Fibroblast of pulmonary artery (primary cell): Measurements from ENCODE around the gene COMMD9.
A peak's percentile ranks its signal among the peaks of the same experiment; 100 is the strongest.

Source experiments
- DNase-seq: peaks from one replicate; pipeline ENCODE4 v3.0.0-alpha.2; 2010; ENCODE audit warnings: low read depth
- H3K4me3 ChIP-seq: replicated peaks from 2 replicates; pipeline ENCODE4 v1.5.1; 2011; ENCODE audit warnings: low read depth, mild to moderate bottlenecking, control low read depth, low read length, moderate library complexity
- CTCF ChIP-seq: IDR thresholded peaks from 2 replicates; pipeline ENCODE4 v1.5.1; 2011; ENCODE audit warnings: mild to moderate bottlenecking, control low read depth, low read length, inconsistent platforms; ENCODE audit errors: missing control alignments

The COMMD9 gene

GRCh38 chr11:36235750-36236149 lies 53.5 kb downstream of the COMMD9 start:
- no peak overlapping the region for H3K4me3 ChIP-seq
- TF ChIP-seq CTCF = no peak
- peak; percentile 24 for DNase-seq

GRCh38 chr11:36234825-36235224 lies 54.4 kb downstream of the COMMD9 start:
- no peak overlapping the region for H3K4me3 ChIP-seq
- TF ChIP-seq CTCF = no peak
- DNase-seq = no peak

- TF ChIP-seq CTCF = no peak
- peak; percentile 87 for DNase-seq
- H3K4me3 ChIP-seq = no peak overlapping the region
These were observed 56.0 kb downstream of the COMMD9 start for GRCh38 chr11:36233204-36233603.

DNA sequence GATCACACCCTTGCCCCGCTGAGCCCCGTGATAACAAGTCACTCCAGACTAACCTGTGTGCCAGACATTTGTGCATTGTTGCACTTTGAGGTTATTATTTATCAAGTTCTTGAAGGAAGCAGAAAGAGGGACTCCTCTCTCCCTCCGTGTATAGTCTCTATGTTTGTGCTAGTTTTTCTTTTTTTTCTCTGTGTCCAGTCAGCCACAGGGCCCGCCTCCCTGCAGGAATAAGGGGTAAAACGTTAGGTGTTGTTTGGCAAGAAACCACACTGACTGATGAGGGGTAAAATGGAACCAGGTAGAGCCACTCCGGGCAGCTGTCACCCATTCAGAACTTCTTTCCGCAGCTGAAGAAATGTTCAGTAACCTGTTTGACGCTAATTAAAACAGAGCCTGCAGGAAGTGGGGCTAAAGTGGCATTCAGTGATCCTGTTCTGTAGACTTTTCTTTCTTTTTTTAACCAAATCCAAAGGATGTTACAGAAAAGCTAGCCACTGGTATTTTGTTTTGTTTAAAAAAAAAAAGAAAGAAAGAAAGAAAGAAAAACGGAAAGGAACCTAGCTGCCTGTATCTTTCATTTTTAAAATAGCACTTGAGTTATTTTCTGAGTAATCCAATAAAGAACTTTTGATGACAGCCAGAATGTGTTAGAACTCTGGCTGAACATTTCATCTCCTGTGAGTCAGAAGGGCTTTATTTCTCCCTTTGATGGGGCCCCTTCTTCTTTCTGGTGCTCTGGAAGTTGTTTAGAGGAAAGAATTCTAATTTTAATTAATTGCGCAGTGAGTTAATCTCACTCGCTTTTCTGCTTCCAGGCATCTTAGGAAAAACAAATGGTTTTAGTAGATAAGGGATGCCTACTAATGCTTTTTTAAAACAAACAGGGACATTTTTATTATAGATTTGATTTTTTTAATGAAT lies 58.2 kb downstream of the COMMD9 start:
- no peak overlapping the region for H3K4me3 ChIP-seq
- TF ChIP-seq CTCF = no peak
- peak; percentile 59 for DNase-seq

- no peak for TF ChIP-seq CTCF
- DNase-seq = no peak
These were observed 60.0 kb downstream of the COMMD9 start for GRCh38 chr11:36229091-36229705.

DNA sequence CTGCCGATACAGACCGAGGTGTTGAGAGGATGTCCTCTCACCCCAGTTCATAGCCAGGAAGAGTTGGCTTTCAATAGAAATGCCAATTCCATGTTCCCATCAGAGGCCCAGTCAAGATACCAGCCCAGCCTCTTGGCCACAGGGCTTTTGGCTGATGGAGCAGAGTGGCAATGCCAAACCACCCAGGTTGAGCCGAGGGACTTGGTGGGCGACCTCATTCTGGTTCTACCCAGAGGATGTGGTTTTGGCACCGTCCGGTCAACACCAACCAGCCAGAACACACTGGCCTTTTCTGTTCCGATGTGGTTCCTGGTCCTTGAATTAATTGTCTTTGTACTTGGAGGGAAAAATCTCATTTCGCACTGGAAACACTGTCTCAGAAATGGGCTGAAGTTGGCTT lies 60.5 kb downstream of the COMMD9 start:
- H3K4me3 ChIP-seq = no peak overlapping the region
- no peak for DNase-seq
- TF ChIP-seq CTCF = no peak

More at GRCh38 chr11:36229091-36229705, 60.0 kb downstream of the COMMD9 start:
- no peak overlapping the region for H3K4me3 ChIP-seq
